Pons (tissue), 1 donor: ENCODE data around the gene INTS4.
"Not testable (repeated sequence)": the region's sequence is repeated elsewhere in the genome, so short reads cannot be mapped to it uniquely, and the experiment has no call there.

Experiments used
- DNase-seq: peaks from one replicate; pipeline ENCODE4 v3.0.0-alpha.2; 2016; ENCODE audit warnings: low spot score

INTS4 gene

DNA sequence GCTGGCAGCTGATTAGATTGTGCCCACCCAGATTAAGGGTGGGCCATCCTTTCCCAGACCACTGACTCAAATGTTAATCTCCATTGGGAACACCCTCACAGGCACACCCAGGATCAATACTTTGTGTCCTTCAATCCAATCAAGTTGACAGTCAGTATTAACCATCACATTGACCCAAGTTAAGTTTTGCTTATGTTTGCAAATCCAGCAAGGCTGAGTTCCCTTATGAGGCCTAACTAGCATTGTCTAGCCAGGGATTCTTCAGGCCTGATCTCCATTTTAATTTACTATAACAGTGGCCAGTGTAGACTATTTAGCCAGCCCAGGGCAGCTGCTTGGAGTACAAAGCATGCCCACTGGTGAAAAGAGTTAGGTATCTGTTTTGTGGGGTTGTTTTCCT, 30.9 kb upstream of the INTS4 start:
- no peak for DNase-seq

DNA sequence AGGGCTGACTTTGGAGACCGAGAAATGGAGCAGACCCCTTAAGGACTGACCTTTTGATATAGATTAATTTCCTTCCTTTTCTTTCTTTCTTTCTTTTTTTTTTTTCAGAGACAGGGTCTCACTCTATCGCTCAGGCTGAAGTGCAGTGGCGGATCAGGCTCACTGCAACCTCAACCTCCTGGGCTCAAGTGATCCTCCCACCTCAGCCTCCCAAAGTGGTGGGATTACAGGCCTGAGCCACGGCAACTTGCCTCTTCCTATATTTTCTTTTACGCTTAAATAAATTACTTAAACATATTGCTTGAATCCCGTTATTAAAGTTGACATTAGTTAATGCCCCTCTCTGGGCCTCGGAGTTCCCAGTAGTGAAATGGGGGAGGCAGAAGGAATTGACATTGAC, 29.0 kb upstream of the INTS4 start:
- DNase-seq, result no peak

DNA sequence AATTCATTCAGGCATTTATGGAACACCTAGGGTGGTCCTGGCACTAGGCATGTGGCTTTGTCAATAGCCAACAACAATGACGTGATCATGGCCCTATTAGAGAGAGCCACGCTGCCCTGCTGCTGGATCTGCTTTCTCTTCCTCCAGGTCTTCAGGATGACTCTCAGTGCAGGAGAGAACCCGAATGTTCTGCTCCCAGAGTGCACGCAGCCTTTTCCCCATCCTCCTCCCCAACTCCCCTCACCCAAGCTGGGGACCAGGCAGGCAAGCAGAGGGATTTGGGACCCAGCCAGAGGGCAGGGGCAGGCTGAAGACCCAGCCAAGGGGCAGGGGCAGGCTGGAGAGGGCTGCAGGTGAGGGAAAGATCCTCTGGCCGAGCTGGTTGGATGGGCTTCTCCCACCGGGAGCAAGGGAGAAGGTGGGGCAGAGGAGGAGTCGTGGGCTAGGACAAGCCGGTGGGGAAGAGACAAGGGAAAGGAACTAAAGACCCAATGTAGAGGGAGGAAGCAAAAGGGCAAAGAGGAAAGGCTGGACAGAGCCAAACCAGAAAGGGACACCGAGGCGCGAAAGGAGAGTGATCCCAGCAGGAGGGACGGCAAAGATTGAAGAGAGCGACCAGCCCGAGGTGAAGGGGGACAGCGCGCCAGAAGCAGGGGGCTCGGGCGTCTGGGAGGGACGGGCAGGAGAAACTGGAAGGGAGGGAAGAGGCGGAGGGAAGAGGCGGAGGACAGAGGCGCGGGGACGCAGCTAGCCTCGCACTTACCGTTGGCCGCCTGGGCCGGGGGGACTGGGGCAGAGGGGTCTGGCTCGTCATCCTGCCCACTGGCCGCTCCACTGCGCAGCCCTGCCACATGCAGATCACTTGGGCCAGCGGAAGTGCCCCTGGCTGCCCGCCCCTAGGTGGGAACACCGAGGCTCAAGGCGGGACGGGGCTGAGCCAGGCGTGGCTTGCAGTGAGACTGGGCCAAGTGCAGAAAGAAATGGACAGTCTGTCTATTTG, 28.2 kb upstream of the INTS4 start, which contains the start of gene KCTD14:
Gene KCTD14, minus strand, starts transcription at position 880 of the 1,000 bp plus-strand sequence. Its CDS starts 27 bp downstream, at position 853.
- no peak for DNase-seq

DNA sequence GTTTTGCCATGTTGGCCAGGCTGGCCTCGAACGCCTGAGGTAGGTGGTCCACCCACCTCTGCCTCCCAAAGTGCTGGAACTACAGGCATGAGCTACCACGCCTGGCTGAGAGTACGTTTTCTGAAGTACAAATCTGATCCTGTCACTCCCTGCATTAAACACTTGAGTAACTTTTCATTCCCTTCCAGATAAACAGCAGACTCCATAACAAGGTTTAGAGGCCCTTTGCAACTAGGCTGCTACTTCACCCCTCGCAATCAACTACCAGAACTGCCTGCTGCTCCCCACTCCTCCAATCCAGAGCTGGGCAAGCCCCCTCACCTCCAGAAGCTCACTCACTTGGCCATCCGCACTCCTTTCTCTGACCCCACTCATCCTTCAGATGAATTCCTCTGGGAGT, 27.1 kb upstream of the INTS4 start:
- no peak for DNase-seq

DNA sequence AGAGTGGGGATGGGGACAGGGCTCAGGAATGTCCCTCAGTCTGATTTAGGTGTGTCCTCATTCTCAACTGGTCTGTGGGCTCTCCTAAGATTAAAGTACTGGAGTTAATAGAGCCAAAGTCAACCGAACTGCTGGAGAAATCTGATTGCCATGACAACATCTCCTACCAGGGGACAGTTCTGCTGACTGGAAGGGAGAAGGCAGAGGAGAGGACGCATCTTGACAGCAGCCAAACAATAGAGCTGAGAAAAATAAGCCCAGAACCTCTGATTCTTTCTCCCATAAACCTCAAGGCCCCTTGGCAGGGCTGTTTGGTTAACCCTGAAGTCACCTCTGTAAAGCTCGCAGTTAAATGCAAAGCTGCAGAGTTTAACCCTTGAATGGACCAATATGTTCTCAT, 25.8 kb upstream of the INTS4 start:
- DNase-seq, result no peak

DNA sequence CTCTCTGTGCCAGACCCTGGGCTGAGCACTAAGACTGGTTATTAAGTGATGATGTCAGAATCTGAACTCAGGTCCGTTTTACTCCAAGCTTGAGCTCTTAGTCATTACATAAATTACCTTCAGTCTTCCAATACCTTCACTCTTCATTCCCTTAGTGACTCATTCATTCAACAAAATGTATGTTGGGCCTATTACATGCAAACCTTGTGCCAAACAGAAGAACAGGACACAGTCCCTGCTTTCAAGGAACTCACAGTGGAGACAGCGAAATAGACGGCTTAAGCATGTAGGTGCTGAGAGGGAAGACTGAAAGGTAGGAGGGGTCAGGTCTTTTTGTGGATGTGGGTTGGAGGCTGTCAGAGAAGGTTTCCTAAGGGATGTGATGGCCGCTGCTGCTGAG, 25.3 kb upstream of the INTS4 start:
- no peak for DNase-seq

DNA sequence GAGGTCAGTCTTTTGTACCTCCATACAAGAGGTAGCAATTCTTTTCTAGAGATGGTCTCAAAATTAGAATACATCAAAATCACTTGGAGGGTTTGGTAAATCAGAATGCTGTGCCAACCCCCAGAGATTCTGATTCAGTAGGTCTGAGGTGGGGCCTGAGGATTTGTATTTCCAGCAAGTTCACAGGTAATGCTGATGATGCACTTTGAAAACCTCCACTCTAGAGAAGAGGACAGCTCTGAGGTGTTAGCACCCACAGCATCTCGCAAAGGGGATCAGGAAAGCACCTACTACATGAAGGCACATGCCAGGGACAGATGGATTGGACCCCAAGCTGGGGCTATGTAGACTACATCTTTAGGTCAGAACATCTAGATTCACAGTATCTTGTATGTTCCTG, 21.4 kb upstream of the INTS4 start:
- DNase-seq, result no peak

DNA sequence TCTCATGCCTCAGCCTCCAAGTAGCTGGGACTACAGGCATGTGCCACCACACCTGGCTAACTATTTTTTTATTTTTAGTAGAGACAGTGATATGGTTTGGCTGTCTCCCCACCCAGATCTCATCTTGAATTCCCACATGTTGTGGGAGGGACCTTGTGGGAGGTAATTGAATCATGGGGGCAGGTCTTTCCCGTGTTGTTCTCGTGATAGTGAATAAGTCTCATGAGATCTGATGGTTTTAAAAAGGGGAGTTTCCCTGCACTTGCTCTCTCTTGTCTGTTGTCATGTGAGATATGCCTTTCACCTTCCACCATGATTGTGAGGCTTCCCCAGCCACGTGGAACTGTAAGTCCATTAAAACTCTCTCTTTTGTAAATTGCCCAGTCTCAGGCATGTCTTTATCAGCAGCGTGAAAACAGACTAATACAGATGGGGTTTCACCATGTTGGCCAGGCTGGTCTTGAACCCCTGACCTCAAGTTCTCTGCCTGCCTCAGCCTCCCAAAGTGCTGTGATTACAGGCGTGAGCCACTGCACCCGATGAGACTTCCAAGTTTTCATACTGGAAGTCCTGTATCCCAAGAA, 20.6 kb upstream of the INTS4 start:
- DNase-seq, result not testable (repeated sequence)

DNA sequence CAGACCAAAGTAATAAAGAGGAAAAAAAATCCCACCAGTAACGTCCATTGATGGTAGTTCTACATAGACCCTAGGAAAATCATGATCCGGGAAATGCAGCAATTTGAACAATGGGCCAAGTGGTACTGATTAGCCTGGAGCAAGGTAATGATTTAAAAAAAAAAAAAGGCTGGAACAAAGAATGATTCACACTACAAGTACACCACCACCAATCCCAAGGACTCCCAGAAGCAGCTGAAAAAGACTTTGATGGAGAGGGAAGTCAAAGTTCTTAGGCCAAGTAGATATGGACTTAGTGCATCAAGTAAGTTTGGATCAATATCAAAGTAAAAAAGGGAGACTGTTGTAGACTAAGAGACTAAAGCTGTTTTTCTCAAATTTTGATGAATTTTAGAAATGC, 16.8 kb upstream of the INTS4 start:
- no peak for DNase-seq

DNA sequence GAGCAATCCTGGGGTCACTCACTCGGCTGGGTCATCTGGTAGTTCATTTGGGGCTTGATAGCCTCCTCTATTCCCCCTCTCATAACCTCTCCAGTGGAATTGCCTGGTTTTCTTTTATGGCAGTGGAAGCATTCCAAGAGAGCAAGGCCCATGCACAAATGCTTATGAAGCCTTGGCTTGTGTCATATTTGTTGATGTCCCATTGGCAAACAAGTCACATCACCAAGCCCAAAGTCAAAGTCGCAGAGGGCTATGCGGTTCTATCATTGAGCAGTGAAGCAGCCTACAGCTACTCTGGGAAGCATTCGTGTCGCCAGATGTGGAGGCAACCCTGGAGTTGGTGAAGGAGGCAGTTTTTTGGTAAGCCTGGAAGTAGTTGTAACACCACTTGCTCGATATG, 16.3 kb upstream of the INTS4 start:
- DNase-seq, result no peak

DNA sequence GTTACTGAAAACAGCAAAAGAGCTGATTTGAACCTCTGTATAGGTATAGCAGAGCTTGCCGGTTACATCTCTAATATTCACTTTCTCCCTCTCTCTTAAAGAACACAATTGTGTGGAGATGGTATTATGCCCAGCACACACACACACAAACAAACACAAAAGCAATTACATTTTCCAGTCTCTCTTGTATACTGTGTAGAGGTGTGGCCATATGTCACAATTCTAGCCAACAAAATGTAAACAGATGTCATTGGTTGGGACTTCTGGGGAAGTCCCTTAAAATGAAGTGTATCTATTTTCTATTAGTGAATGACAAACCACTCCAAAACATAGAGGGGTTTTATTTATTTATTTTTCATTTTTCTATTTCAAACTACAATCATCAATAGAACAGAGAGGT, 15.8 kb upstream of the INTS4 start:
- DNase-seq, result no peak

DNA sequence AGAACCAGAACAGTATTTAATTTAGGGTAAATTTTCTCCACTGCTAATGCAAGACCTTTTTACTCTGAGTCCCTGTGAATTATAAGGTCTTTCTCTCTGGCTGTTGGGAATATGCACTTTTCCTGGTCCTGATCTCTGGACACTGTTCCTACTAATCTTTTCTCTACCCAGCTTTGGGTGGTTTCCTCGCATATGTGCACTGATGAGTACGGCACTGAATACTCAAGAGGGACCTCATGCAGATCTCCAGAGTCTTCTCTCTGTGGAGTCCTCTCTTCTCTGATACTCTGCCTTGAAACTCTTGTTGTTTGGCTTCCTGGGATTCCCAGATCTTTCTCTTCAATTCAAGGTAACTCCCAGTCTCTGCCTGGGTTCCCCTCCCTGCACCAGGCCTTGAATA, 14.6 kb upstream of the INTS4 start:
- DNase-seq, result no peak

DNA sequence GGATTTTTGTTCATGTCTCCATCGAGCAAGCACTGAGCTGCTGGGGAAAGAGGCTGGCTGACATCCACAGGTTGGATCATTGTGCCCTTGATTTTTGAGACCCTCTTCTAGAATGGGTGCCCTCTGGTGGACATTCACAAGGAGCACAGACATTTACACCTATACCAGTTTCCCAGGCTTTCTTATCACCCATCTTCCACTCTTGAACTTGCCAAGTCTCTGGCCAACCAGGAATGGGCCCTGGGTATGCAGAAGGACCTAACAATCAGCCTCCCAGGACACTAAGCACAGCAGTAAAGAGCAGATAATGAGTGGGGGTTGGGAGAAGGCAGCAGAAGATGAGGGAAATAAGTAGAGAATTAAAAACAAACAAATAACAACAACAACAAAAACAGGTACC, 5.7 kb upstream of the INTS4 start:
- peak; percentile 79 for DNase-seq

DNA sequence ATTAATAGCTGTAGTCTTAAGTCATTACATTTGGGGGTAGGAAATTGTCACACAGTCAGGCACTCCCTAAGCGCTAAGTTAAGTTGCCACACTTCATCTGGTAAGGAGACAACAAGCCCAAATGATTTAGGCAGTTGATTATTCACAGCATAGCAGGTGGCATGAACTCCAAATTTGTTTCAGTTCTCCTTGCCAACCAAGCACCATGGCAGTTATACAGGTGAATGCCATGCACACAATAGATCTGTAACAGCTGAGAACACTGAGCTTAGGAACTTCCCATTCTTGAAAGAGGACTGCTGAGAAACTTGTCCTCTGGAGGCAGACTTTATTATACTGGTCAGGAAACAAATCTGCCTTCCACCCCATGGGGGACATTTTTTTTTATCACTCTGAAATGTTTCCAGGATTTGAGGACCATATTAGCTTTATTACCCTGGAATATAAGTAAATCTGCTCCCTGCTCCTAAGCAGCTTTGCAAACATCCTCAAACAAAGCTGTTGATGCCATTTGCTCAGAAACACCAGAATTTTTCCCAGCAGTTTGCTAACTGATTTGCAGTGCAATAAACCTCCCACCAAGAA, 5.1 kb upstream of the INTS4 start:
- no peak for DNase-seq

DNA sequence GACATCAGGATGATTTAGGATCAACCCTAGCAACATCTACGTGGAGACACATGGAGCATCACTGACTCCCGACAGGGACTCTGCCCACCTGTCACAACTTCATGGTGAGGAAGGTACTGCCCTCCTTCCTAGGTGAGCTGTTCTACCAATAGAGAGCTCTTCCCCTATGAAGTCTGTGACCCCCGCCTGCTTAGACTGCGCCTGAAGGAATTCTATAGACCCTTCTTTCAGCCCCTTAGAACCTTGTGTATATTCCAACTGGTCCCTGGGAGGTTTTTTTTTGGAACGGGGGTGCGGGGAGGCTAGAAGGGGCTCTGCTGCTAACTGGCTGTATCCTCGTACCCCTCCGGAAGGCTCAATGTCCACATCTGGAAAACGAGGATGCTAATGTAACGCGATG, 566 bp downstream of the INTS4 start:
- DNase-seq, result no peak

DNA sequence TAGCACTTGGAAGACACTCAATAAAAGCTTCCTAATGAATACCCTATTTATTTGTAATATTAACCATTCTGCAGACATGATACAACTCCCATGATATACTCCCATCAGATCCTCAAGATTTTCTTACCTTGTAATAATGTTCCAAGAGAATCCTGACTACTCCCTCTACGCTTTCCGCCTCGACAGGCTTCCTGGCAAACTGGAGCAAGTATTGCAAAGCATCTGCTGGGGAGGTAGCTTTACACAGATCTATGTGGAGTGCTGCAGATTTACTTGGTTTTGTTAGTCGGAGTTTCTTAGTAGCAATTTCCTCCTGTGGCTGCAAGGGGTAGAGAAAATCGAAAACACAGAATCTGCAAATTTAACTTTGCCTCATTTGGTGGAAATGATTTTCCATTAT, 3.5 kb downstream of the INTS4 start:
- DNase-seq, result no peak

DNA sequence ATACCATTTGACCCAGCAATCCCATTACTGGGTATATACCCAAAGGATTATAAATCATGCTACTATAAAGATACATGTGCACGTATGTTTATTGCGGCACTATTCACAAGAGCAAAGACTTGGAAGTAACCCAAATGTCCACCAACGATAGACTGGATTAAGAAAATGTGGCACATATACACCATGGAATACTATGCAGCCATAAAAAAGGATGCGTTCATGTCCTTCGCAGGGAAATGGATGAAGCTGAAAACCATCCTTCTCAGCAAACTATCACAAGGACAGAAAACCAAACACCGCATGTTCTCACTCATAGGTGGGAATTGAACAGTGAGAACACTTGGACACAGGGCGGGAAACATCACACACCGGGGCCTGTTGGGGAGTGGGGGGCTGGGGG, 8.0 kb downstream of the INTS4 start:
- not testable (repeated sequence) for DNase-seq

DNA sequence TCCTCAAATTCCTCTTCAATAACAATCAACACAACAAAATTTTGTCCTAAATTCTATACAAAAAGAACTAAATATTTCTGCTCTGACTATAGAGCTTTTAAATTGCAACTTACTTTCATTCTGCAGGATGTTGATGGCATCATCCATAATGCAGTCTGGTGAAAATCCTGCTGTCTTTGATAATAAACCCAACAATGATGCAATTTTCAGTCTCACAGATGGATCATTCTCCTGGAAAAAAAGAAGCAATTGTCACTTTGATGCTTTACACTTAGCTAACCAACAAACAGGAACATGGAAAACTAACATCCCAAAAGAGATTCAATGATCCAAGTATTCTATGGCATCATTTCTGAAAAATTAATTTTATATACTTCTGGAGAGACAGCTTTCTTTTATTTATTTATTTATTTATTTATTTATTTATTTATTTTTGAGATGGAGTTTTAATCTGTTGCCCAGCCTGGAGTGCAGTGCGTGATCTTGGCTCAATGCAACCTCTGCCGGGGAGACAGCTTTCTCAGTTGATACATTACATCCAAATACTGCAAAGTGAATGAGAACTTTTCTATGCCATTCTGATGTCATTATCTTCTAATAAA, 13.0 kb downstream of the INTS4 start:
- peak; percentile 62 for DNase-seq

DNA sequence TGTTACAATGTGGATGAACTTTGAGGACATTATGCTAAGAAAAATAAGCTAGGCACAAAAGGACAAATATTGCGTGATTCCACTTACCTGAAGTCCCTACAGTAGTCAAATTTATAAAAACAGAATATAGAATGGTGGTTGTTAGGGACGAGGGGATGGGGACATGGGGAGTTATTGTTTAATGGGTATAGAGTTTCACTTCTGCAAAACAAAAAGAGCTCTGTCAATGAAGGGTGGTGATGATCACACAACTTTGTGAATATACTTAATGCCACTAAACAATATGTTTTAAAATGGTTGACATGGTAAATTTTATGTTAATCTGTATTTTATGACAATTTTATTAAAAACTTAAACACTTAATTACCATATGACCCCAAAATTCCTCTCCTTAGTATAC, 26.1 kb downstream of the INTS4 start:
- DNase-seq, result no peak

DNA sequence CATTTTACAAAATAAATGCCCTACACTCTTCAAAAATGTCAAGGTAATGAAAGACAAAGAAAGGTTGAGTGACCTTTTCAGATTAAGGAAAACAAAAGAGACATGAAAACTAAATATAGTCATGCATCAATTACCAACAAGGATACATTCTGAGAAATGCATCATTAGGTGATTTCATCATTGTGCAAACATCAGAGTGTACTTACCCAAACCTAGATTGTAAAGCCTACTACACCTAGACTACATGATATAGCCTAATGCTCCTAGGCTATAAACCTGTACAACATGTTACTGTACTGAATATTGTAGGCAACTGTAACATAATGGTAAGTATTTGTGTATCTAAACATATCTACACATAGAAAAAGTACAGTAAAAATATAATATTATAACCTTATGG, 26.7 kb downstream of the INTS4 start:
- DNase-seq, result no peak

DNA sequence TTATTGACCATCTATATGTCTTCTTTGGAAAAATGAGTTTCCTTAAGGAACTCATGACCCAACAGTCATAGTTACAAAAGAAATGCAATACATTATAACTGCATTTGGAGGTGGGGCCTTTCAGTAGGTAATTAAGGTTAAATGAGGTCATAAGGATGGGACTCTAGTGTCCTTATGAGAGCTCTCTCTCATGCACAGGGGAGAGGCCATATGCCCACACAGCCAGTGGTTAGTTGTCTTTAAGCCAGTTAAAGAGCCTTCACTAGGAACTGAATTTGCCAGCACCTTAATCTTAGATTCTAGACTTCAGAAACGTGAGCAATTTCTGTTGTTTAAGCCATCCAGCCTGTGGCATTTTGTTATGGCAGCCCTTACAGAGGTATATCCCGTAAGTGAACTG, 27.3 kb downstream of the INTS4 start:
- no peak for DNase-seq

DNA sequence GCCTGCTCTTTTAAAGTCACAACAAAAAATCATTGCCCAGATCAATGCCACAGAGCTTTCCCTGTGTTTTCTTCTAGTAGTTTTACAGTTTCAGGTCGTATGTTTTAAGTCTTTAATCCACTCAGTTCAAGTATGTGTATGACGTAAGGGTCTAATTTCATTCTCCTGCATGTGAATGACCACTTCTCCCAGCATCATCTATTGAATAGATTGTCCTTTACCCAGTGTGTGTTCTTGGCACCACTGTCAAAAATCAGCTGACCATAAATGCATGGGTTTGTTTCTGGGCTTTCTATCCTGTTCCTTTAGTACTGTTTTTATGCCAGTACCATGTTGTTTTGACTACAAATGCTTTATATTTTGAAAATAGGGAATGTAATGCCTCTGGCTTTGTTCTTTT, 28.1 kb downstream of the INTS4 start:
- DNase-seq, result peak; percentile 40

DNA sequence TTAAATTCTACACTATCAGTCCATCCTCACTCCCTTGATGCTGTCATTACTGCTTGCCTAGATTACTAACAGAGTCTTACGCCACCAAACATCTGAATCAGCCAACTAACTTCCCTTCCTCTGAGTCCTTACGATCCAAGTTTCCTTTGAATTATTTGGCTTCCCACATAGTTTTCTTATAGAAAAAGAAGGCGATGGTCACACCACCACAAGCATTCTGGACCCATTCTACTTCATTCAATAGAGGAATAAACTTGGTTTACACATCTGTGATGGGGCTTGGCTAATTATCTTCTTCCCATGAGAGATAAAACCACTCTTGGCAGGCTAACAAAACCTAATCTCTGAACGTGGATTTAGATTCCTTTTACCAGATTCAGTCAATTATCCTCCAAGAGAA, 35.0 kb downstream of the INTS4 start:
- DNase-seq, result no peak
